Eye (tissue), 1 donor: ENCODE results near the gene CRADD.
"Not testable (repeated sequence)": the region's sequence is repeated elsewhere in the genome, so short reads cannot be mapped to it uniquely, and the experiment has no call there.

Experiments
- DNase-seq: peaks from one replicate; pipeline ENCODE4 v3.0.0-alpha.2; 2015

CRADD gene

GRCh38 chr12:93850481-93851256 lies 173.5 kb downstream of the CRADD start:
- no peak for DNase-seq

GRCh38 chr12:93851257-93851671 lies 174.1 kb downstream of the CRADD start:
- no peak for DNase-seq

GRCh38 chr12:93852173-93852591 lies 175.0 kb downstream of the CRADD start:
- peak; percentile 90 for DNase-seq

GRCh38 chr12:93853698-93854478 lies 176.7 kb downstream of the CRADD start:
- DNase-seq, result no peak

GRCh38 chr12:93855261-93855660 lies 178.1 kb downstream of the CRADD start:
- no peak for DNase-seq

GRCh38 chr12:93856611-93857010 lies 179.4 kb downstream of the CRADD start:
- no peak for DNase-seq

GRCh38 chr12:93857279-93857938 lies 180.2 kb downstream of the CRADD start:
- no peak for DNase-seq

GRCh38 chr12:93857991-93858447 lies 180.8 kb downstream of the CRADD start:
- DNase-seq, result peak; percentile 53

- no peak for DNase-seq
Observed at GRCh38 chr12:93860668-93861373, 183.6 kb downstream of the CRADD start.

GRCh38 chr12:93862424-93862823 lies 185.2 kb downstream of the CRADD start:
- no peak for DNase-seq

- no peak for DNase-seq
Observed at GRCh38 chr12:93865751-93866150, 188.6 kb downstream of the CRADD start.

GRCh38 chr12:93868771-93869170 lies 191.6 kb downstream of the CRADD start:
- DNase-seq, result no peak

- no peak for DNase-seq
Observed at GRCh38 chr12:93870020-93870795, 193.0 kb downstream of the CRADD start.

- not testable (repeated sequence) for DNase-seq
Observed at GRCh38 chr12:93871566-93871965, 194.4 kb downstream of the CRADD start.

- no peak for DNase-seq
Observed at GRCh38 chr12:93873561-93873960, 196.4 kb downstream of the CRADD start.

- DNase-seq, result no peak
Observed at GRCh38 chr12:93875157-93875556, 198.0 kb downstream of the CRADD start.

- DNase-seq, result no peak
Observed at GRCh38 chr12:93876360-93876759, 199.2 kb downstream of the CRADD start.

- no peak for DNase-seq
Observed at GRCh38 chr12:93877446-93877845, 200.3 kb downstream of the CRADD start.

- no peak for DNase-seq
Observed at GRCh38 chr12:93879476-93880421, 202.6 kb downstream of the CRADD start.

GRCh38 chr12:93880853-93881522 lies 203.8 kb downstream of the CRADD start:
- DNase-seq, result no peak
